Stimulated activated naive B cell treated with anti-CD40 and anti-IgM and Interleukin-4, amounts not matched to agents 10 μg/mL and 1 μg/mL and 100 μg/mL, for 72 hours (primary cell): ENCODE data around the gene CEP192.

Source experiments
- ATAC-seq, 2 donors: fragments of 150-1000 bp; cut with Tn5 transposase; replicated peaks; 2 replicates each; pipeline ENCODE4 v1.10.0; 2021; ENCODE audit warnings: moderate library complexity in 1 of 2
- DNase-seq: peaks from one replicate; pipeline ENCODE4 v3.0.0; 2021
- H3K27ac Mint-ChIP-seq: one replicate; pipeline ENCODE4 v1.8.0; 2022; ENCODE audit warnings: mild to moderate bottlenecking, mixed read lengths
- H3K27me3 Mint-ChIP-seq, 2 donors: one replicate each; pipeline ENCODE4 v1.8.0; 2022; ENCODE audit warnings: mixed read lengths in 2 of 2
- H3K36me3 Mint-ChIP-seq, 2 donors: one replicate each; pipeline ENCODE4 v1.8.0; 2022; ENCODE audit warnings: mixed read lengths in 2 of 2, mild to moderate bottlenecking in 1 of 2
- H3K4me1 Mint-ChIP-seq, 2 donors: one replicate each; pipeline ENCODE4 v1.8.0; 2022; ENCODE audit warnings: mixed read lengths in 2 of 2, mild to moderate bottlenecking in 1 of 2
- H3K4me3 Mint-ChIP-seq, 2 donors: one replicate each; pipeline ENCODE4 v1.8.0; 2022; ENCODE audit warnings: mild to moderate bottlenecking in 2 of 2, mixed read lengths in 2 of 2, moderate library complexity in 1 of 2
- H3K9me3 Mint-ChIP-seq, 2 donors: one replicate each; pipeline ENCODE4 v1.8.0; 2022; ENCODE audit warnings: mixed read lengths in 2 of 2, mild to moderate bottlenecking in 1 of 2

The CEP192 gene

GRCh38 chr18:13026583-13027270 lies 35.6 kb downstream of the CEP192 start:
- Mint-ChIP-seq H3K27ac (no peak overlapping the region), H3K4me3 (no peak overlapping the region), H3K4me1 (peaks cover 0 to 2% of the 10 kb centered on the region in 2 donors), H3K27me3 (no peaks in the 10 kb centered on the region), H3K9me3 (no peaks in the 10 kb centered on the region), H3K36me3 (peaks cover 41 to 61% of the 10 kb centered on the region in 2 donors)
- no peak for DNase-seq
- no peak for ATAC-seq

- peaks cover 0 to 1% of the 10 kb centered on the region in 2 donors for H3K4me1 Mint-ChIP-seq
- no peak overlapping the region for H3K4me3 Mint-ChIP-seq
- ATAC-seq (no peak), DNase-seq (no peak)
- no peaks in the 10 kb centered on the region for H3K27me3 Mint-ChIP-seq
- H3K9me3 Mint-ChIP-seq: no peaks in the 10 kb centered on the region
- H3K36me3 Mint-ChIP-seq: peaks cover 38 to 54% of the 10 kb centered on the region in 2 donors
- H3K27ac Mint-ChIP-seq: no peak overlapping the region
Observed at GRCh38 chr18:13028869-13029268, 37.7 kb downstream of the CEP192 start.

- DNase-seq (no peak), ATAC-seq (no peak)
- H3K36me3 Mint-ChIP-seq: peaks cover 43 to 57% of the 10 kb centered on the region in 2 donors
- peaks cover 0 to 12% of the 10 kb centered on the region in 2 donors for H3K4me1 Mint-ChIP-seq
- no peak overlapping the region for H3K27ac Mint-ChIP-seq
- H3K4me3 Mint-ChIP-seq: no peak overlapping the region
- no peaks in the 10 kb centered on the region for H3K9me3 Mint-ChIP-seq
- H3K27me3 Mint-ChIP-seq: no peaks in the 10 kb centered on the region
Observed at GRCh38 chr18:13032173-13032572, 41.0 kb downstream of the CEP192 start.

- no peak for DNase-seq
- ATAC-seq: no peak
- H3K36me3 Mint-ChIP-seq: peaks cover 39 to 59% of the 10 kb centered on the region in 2 donors
- peaks cover 2 to 12% of the 10 kb centered on the region in 2 donors for H3K4me1 Mint-ChIP-seq
- no peak overlapping the region for H3K4me3 Mint-ChIP-seq
- no peaks in the 10 kb centered on the region for H3K9me3 Mint-ChIP-seq
- no peak overlapping the region for H3K27ac Mint-ChIP-seq
- no peaks in the 10 kb centered on the region for H3K27me3 Mint-ChIP-seq
Observed at GRCh38 chr18:13035249-13035914, 44.2 kb downstream of the CEP192 start.

GRCh38 chr18:13036622-13037320 lies 45.6 kb downstream of the CEP192 start:
- Mint-ChIP-seq H3K4me1 (peaks cover 2 to 12% of the 10 kb centered on the region in 2 donors), H3K36me3 (peaks cover 36 to 53% of the 10 kb centered on the region in 2 donors), H3K9me3 (peaks cover 0 to 2% of the 10 kb centered on the region in 2 donors), H3K27ac (no peak overlapping the region), H3K4me3 (no peak overlapping the region), H3K27me3 (no peaks in the 10 kb centered on the region)
- no peak for DNase-seq
- no peak for ATAC-seq

- no peak for ATAC-seq
- DNase-seq: no peak
- no peak overlapping the region for H3K4me3 Mint-ChIP-seq
- no peaks in the 10 kb centered on the region for H3K27me3 Mint-ChIP-seq
- peaks cover 0 to 2% of the 10 kb centered on the region in 2 donors for H3K9me3 Mint-ChIP-seq
- peaks cover 2 to 10% of the 10 kb centered on the region in 2 donors for H3K4me1 Mint-ChIP-seq
- no peak overlapping the region for H3K27ac Mint-ChIP-seq
- peaks cover 38 to 57% of the 10 kb centered on the region in 2 donors for H3K36me3 Mint-ChIP-seq
Observed at GRCh38 chr18:13039806-13040205, 48.6 kb downstream of the CEP192 start.

GRCh38 chr18:13043066-13043465 lies 51.9 kb downstream of the CEP192 start:
- H3K4me3 Mint-ChIP-seq: no peak overlapping the region
- peaks cover 0 to 2% of the 10 kb centered on the region in 2 donors for H3K9me3 Mint-ChIP-seq
- H3K27me3 Mint-ChIP-seq: no peaks in the 10 kb centered on the region
- DNase-seq: no peak
- peaks cover 40 to 71% of the 10 kb centered on the region in 2 donors for H3K36me3 Mint-ChIP-seq
- peaks cover 2 to 5% of the 10 kb centered on the region in 2 donors for H3K4me1 Mint-ChIP-seq
- no peak for ATAC-seq
- no peak overlapping the region for H3K27ac Mint-ChIP-seq

GRCh38 chr18:13048061-13048595 lies 57.0 kb downstream of the CEP192 start:
- Mint-ChIP-seq H3K27me3 (no peaks in the 10 kb centered on the region), H3K9me3 (no peaks in the 10 kb centered on the region), H3K27ac (no peak overlapping the region), H3K36me3 (peaks cover 44 to 74% of the 10 kb centered on the region in 2 donors), H3K4me1 (peaks cover 11 to 22% of the 10 kb centered on the region in 2 donors), H3K4me3 (no peak overlapping the region)
- ATAC-seq (no peak), DNase-seq (no peak)

- Mint-ChIP-seq H3K27me3 (no peaks in the 10 kb centered on the region), H3K9me3 (no peaks in the 10 kb centered on the region), H3K4me3 (no peak overlapping the region), H3K4me1 (peaks cover 14 to 17% of the 10 kb centered on the region in 2 donors), H3K27ac (peak overlapping the region; percentile 77), H3K36me3 (peaks cover 49 to 74% of the 10 kb centered on the region in 2 donors)
- ATAC-seq (no peak), DNase-seq (no peak)
Observed at GRCh38 chr18:13051159-13051558, 60.0 kb downstream of the CEP192 start.

- H3K4me1 Mint-ChIP-seq: peaks cover 14 to 17% of the 10 kb centered on the region in 2 donors
- H3K4me3 Mint-ChIP-seq: peak overlapping the region; percentile 36 to 64
- peaks cover 53 to 74% of the 10 kb centered on the region in 2 donors for H3K36me3 Mint-ChIP-seq
- no peaks in the 10 kb centered on the region for H3K27me3 Mint-ChIP-seq
- H3K9me3 Mint-ChIP-seq: no peaks in the 10 kb centered on the region
- DNase-seq: peak; percentile 49
- peak; percentile 99 for ATAC-seq
- peak overlapping the region; percentile 92 for H3K27ac Mint-ChIP-seq
Observed at GRCh38 chr18:13051950-13052349, 60.8 kb downstream of the CEP192 start.

- no peak overlapping the region for H3K27ac Mint-ChIP-seq
- peaks cover 17 to 22% of the 10 kb centered on the region in 2 donors for H3K4me1 Mint-ChIP-seq
- H3K4me3 Mint-ChIP-seq: no peak overlapping the region
- no peaks in the 10 kb centered on the region for H3K27me3 Mint-ChIP-seq
- ATAC-seq (no peak), DNase-seq (no peak)
- H3K36me3 Mint-ChIP-seq: peaks cover 47 to 65% of the 10 kb centered on the region in 2 donors
- H3K9me3 Mint-ChIP-seq: no peaks in the 10 kb centered on the region
Observed at GRCh38 chr18:13054336-13054735, 63.2 kb downstream of the CEP192 start.

GRCh38 chr18:13061630-13062189 lies 70.5 kb downstream of the CEP192 start:
- Mint-ChIP-seq H3K4me3 (no peak overlapping the region), H3K27me3 (no peaks in the 10 kb centered on the region), H3K36me3 (peaks cover 39 to 45% of the 10 kb centered on the region in 2 donors), H3K9me3 (peaks cover 0 to 2% of the 10 kb centered on the region in 2 donors), H3K4me1 (peaks cover 7 to 13% of the 10 kb centered on the region in 2 donors), H3K27ac (no peak overlapping the region)
- DNase-seq (no peak), ATAC-seq (no peak)

- Mint-ChIP-seq H3K27ac (peak overlapping the region; percentile 79), H3K27me3 (no peaks in the 10 kb centered on the region), H3K4me3 (no peak overlapping the region), H3K4me1 (peaks cover 10 to 14% of the 10 kb centered on the region in 2 donors), H3K36me3 (peaks cover 42 to 57% of the 10 kb centered on the region in 2 donors), H3K9me3 (peaks cover 0 to 2% of the 10 kb centered on the region in 2 donors)
- DNase-seq: peak; percentile 20
- peak; percentile 97 to 98 for ATAC-seq
Observed at GRCh38 chr18:13067124-13067523, 76.0 kb downstream of the CEP192 start.

GRCh38 chr18:13067966-13068365 lies 76.8 kb downstream of the CEP192 start:
- H3K9me3 Mint-ChIP-seq: peaks cover 0 to 2% of the 10 kb centered on the region in 2 donors
- no peak overlapping the region for H3K27ac Mint-ChIP-seq
- no peak overlapping the region for H3K4me3 Mint-ChIP-seq
- no peak for DNase-seq
- H3K27me3 Mint-ChIP-seq: no peaks in the 10 kb centered on the region
- no peak for ATAC-seq
- peaks cover 39 to 62% of the 10 kb centered on the region in 2 donors for H3K36me3 Mint-ChIP-seq
- H3K4me1 Mint-ChIP-seq: peaks cover 10 to 14% of the 10 kb centered on the region in 2 donors
